Mesothelial cell of epicardium (in vitro differentiated cells): ENCODE measurements around the gene FAM221B. TPM values are rescaled to one million over a fixed set of nuclear protein-coding genes. Genes with fewer than 3 reads are reported as not detected.

Experiments used
- DNase-seq, 2 experiments: peaks; one replicate each; pipeline ENCODE4 v3.0.0; 2021; ENCODE audit warnings: low spot score in 2 of 2; ENCODE audit not compliant: unreplicated experiment in 2 of 2
- H3K27ac Mint-ChIP-seq: 2 replicates; pipeline ENCODE4 v1.8.0; 2021; ENCODE audit warnings: mixed read lengths
- H3K27me3 Mint-ChIP-seq: 2 replicates; pipeline ENCODE4 v1.8.0; 2021; ENCODE audit warnings: low read depth, mixed read lengths
- H3K36me3 Mint-ChIP-seq: 2 replicates; pipeline ENCODE4 v1.8.0; 2021; ENCODE audit warnings: mixed read lengths
- H3K4me1 Mint-ChIP-seq: 2 replicates; pipeline ENCODE4 v1.8.0; 2021; ENCODE audit warnings: mixed read lengths
- H3K4me3 Mint-ChIP-seq: 2 replicates; pipeline ENCODE4 v1.8.0; 2021; ENCODE audit warnings: mild to moderate bottlenecking, moderate library complexity, mixed read lengths
- H3K9me3 Mint-ChIP-seq: 2 replicates; pipeline ENCODE4 v1.8.0; 2021; ENCODE audit warnings: mixed read lengths
- CTCF ChIP-seq: fragments of 200-600 bp; sonication (generic); IDR thresholded peaks from one replicate; pipeline ENCODE4 v1.5.0; 2021; ENCODE audit warnings: antibody characterized with exemption; ENCODE audit not compliant: unreplicated experiment
- total RNA-seq: library from RNA; stranded (reverse); gene quantifications from 3 replicates; pipeline ENCODE4 v1.2.1, GENCODE V29; 2021

Gene FAM221B
- total RNA-seq, 1 donor from 2014 or later = 0.07 TPM

- Mint-ChIP-seq H3K27me3 (no peaks in the 10 kb centered on the region), H3K27ac (no peak overlapping the region), H3K4me1 (peaks cover 21% of the 10 kb centered on the region), H3K9me3 (no peaks in the 10 kb centered on the region), H3K4me3 (no peak overlapping the region), H3K36me3 (peaks cover 31% of the 10 kb centered on the region)
- no peak for TF ChIP-seq CTCF
- DNase-seq = no peak
These were observed 19.4 kb upstream of the FAM221B start for GRCh38 chr9:35847792-35848572.

DNA sequence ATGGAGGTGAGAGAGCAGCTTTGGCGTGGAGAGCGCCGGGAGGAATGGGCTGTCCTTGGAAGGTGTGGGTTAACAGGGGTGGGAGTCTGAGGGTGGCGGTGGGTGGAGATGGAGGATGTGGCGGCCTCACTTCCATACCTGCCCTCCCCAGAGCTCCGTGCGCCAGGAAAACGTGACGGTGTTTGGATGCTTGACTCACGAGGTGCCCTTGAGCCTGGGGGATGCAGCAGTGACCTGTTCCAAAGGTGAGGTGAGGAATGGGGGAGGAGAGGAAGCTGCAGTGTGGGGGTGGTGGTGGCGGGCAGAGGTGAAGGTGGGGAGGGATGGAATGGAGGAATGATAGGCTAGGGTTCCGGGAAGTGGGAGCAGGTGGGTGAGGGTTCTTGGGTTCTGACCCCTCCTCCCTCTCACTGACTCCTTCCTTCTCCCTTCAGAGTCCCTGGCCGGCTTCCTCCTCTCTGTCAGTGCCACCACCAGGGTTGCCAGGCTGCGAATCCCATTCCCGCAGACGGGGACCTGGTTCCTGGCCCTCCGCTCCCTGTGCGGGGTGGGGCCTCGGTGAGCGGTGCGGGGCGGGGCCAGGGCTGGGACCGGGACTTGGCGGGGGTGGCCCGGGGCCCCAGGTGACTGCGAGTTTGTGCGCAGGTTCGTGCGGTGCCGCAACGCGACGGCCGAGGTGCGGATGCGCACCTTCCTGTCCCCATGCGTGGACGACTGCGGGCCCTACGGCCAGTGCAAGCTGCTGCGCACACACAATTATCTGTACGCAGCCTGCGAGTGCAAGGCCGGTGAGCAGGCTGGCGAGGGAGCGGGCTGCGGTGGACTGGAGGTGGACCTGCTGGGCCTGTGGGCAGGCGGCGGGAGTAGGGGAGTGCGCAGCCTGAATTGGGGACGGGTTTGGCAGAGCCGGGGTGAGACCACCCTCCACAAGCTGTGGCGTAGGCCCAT lies 17.6 kb upstream of the FAM221B start:
- peak overlapping the region; percentile 31 for H3K27ac Mint-ChIP-seq
- peaks cover 21% of the 10 kb centered on the region for H3K4me1 Mint-ChIP-seq
- peak overlapping the region; percentile 43 for H3K4me3 Mint-ChIP-seq
- no peaks in the 10 kb centered on the region for H3K9me3 Mint-ChIP-seq
- TF ChIP-seq CTCF = no peak
- peaks cover 29% of the 10 kb centered on the region for H3K36me3 Mint-ChIP-seq
- DNase-seq = no peak
- no peaks in the 10 kb centered on the region for H3K27me3 Mint-ChIP-seq

- Mint-ChIP-seq H3K27ac (peak overlapping the region; percentile 57), H3K4me1 (peaks cover 21% of the 10 kb centered on the region), H3K9me3 (no peaks in the 10 kb centered on the region), H3K36me3 (peaks cover 25% of the 10 kb centered on the region), H3K27me3 (no peaks in the 10 kb centered on the region), H3K4me3 (no peak overlapping the region)
- no peak for DNase-seq
- TF ChIP-seq CTCF = no peak
These were observed 16.2 kb upstream of the FAM221B start for GRCh38 chr9:35844628-35845270.

DNA sequence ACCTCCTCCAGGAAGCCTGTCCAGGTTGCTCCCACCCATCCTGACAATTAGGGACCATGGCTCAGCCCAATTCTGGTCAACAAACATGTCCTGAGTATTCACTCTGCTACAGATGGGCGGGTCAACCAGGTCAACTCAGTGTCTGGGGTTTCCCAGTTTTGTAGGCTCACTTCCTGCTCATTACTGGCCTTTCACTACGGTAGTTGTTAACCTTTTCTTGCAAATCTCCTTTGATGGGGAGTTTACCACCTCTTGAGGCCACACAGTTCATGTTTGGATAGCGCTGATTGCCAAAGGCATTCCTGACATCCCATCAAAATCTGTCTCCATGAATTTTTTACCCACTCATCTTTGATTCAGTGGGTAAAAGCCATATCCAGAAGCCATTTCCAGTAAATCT lies 14.3 kb upstream of the FAM221B start:
- Mint-ChIP-seq H3K4me3 (no peak overlapping the region), H3K36me3 (peaks cover 14% of the 10 kb centered on the region), H3K27ac (no peak overlapping the region), H3K9me3 (no peaks in the 10 kb centered on the region), H3K27me3 (no peaks in the 10 kb centered on the region), H3K4me1 (peaks cover 21% of the 10 kb centered on the region)
- no peak for TF ChIP-seq CTCF
- no peak for DNase-seq

DNA sequence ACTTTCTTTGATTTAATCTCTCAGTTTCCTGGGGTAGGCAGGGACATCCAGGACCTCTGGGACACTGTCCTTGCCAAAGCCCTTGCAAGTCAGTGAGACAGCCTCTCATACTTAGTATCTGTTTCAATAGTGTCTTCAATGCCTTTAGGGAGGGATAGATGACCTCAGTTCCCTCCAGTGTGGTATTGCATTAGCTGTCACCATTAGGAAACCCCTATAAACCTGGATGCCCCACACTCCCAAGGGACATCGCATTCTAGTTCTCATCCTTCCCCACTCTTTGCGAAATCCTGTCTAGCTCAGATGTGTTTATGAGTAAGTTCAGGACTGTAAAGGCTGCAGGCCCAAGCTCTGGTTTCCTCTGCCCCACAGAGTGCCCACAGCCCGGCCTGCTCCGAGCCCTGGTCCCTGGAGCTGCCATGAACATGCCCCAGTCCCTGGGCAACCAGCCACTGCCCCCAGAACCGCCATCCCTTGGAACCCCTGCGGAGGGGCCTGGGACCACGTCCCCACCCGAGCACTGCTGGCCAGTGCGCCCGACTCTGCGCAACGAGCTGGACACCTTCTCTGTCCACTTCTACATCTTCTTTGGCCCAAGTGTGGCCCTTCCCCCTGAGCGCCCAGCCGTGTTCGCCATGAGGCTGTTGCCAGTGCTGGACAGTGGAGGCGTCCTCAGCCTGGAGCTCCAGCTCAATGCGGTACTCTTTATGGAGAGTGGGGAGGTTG lies 13.7 kb upstream of the FAM221B start:
- TF ChIP-seq CTCF = no peak
- Mint-ChIP-seq H3K4me3 (no peak overlapping the region), H3K27ac (no peak overlapping the region), H3K36me3 (peaks cover 8% of the 10 kb centered on the region), H3K4me1 (peaks cover 21% of the 10 kb centered on the region), H3K27me3 (no peaks in the 10 kb centered on the region), H3K9me3 (no peaks in the 10 kb centered on the region)
- DNase-seq = no peak
